Measurements from ENCODE around the gene IFFO2.

The IFFO2 gene

DNA sequence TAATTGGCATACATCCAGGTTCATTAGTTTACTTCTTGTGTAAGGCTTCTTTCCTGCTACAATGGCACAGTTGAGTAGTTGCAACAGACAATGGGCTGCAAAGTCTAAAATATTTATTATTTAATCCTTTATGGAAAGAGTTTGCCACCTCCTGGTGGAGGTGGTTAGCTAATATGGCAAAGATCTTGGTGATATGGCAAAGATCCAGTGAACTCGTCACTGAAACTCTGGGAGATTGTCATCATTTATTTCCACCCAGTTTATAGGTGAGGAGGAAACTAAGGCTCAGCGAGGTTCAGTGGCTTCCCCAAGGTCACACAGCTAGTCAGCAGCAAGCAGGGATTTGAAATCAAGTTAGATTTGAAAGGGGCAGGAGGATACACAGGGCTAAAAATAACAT is 16.1 kb upstream of the IFFO2 start:
- Histone ChIP-seq H3K4me3 (no peak overlapping the region), H3K36me3 (no peaks in the 10 kb centered on the region), H3K27ac (no peak overlapping the region), H3K4me1 (peaks cover 0 to 9% (median 1%) of the 10 kb centered on the region in 4 donors), H3K27me3 (no peaks in the 10 kb centered on the region), H3K9me3 (no peaks in the 10 kb centered on the region)
- peak in 1 of 2 donors; percentile 15 for DNase-seq
- TF ChIP-seq, protein P1, sequence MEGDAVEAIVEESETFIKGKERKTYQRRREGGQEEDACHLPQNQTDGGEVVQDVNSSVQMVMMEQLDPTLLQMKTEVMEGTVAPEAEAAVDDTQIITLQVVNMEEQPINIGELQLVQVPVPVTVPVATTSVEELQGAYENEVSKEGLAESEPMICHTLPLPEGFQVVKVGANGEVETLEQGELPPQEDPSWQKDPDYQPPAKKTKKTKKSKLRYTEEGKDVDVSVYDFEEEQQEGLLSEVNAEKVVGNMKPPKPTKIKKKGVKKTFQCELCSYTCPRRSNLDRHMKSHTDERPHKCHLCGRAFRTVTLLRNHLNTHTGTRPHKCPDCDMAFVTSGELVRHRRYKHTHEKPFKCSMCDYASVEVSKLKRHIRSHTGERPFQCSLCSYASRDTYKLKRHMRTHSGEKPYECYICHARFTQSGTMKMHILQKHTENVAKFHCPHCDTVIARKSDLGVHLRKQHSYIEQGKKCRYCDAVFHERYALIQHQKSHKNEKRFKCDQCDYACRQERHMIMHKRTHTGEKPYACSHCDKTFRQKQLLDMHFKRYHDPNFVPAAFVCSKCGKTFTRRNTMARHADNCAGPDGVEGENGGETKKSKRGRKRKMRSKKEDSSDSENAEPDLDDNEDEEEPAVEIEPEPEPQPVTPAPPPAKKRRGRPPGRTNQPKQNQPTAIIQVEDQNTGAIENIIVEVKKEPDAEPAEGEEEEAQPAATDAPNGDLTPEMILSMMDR (IDR thresholded peaks at IDR 0.05) = peak; percentile 45 to 65
- intact Hi-C loops (cut with DNase I; ENCODE audit: low total_unique reads) = no loop called here

DNA sequence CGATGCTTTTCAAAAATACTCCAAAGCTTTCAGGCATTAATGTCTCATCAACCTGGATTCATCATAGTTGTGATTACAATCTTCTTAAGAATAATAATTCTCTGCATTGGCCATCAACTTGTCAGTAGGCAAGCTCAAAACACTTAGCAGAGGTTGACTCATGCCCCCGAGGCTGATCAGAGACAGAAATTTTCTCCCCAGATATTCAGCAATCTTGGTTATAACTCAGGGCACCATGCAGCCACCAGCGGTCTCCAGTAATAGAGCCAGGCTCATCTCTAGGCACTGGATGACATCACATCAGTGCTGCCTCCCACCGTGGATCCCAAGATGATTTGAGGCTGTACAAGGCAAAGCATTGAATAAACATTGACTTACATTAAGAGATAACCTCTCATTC is 14.3 kb upstream of the IFFO2 start:
- no peaks in the 10 kb centered on the region for H3K27me3 ChIP-seq
- H3K36me3 ChIP-seq = no peaks in the 10 kb centered on the region
- peaks cover 0 to 9% (median 1%) of the 10 kb centered on the region in 4 donors for H3K4me1 ChIP-seq
- H3K27ac ChIP-seq = no peak overlapping the region
- H3K9me3 ChIP-seq = no peaks in the 10 kb centered on the region
- TF ChIP-seq, protein P1 (IDR thresholded peaks at IDR 0.05) = no peak
- DNase-seq = peak in 1 of 2 donors; percentile 11
- intact Hi-C loops (cut with DNase I; ENCODE audit: low total_unique reads) = no loop called here
- no peak overlapping the region for H3K4me3 ChIP-seq

DNA sequence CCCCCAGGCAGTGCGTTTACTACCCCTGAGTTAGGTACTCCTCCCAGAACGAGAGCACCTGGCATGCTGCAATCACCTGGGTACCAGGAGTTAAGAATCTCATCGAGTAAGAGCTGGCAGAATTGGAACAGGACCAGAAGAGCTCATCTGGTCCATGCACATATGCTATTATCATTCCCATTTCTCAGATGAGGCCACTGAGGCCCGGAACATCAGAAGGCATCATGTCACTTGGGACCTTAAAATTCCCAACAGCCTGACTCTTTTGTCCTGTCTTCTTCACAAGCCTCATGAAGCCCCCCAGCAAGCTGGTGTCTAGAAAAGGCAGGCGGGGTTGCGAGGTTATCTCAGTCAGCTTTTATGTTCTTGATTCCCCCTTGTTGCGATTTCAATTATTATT is 13.9 kb upstream of the IFFO2 start:
- H3K9me3 ChIP-seq = no peaks in the 10 kb centered on the region
- no peak overlapping the region for H3K4me3 ChIP-seq
- intact Hi-C loops (cut with DNase I; ENCODE audit: low total_unique reads) = no loop called here
- TF ChIP-seq, protein P1 (IDR thresholded peaks at IDR 0.05) = no peak
- no peaks in the 10 kb centered on the region for H3K36me3 ChIP-seq
- H3K27me3 ChIP-seq = no peaks in the 10 kb centered on the region
- peaks cover 0 to 9% (median 1%) of the 10 kb centered on the region in 4 donors for H3K4me1 ChIP-seq
- peak in 1 of 2 donors; percentile 34 for DNase-seq
- H3K27ac ChIP-seq = no peak overlapping the region

DNA sequence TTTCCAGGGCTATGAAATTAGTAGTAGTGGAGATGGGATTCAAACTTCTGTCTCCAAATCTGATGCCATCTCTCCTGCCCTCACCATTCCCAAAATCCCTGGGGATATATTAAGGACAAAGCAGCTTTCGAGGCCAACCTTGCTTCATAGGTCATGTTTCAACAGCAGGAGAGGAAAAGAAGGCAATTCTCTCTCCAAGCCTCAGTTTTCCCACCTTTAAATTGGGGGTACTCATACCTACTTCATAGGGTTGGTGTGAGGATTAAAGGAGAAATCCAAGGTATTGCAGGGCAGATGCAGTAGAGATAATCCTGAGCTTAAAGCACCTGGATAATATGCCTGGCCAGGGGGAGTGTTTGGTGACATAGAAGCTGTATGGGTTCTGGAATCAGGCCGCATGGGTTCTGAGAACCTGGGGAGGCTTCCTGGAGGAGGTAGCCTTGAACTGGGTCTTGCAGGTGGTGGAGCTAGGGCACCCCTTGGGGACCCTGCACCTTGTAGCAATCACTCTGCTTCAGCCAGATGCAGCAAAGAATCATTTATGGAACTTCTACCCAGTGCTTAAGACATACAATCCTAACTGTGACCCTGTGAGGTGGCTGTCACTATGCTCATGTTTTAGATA is 10.7 kb upstream of the IFFO2 start:
- Histone ChIP-seq H3K27ac (no peak overlapping the region), H3K4me1 (peaks cover 0 to 12% (median 8%) of the 10 kb centered on the region in 4 donors), H3K9me3 (no peaks in the 10 kb centered on the region), H3K27me3 (no peaks in the 10 kb centered on the region), H3K36me3 (no peaks in the 10 kb centered on the region), H3K4me3 (no peak overlapping the region)
- TF ChIP-seq, protein P1 (IDR thresholded peaks at IDR 0.05) = no peak
- intact Hi-C loops (cut with DNase I; ENCODE audit: low total_unique reads) = no loop called here
- peak in 1 of 2 donors; percentile 13 for DNase-seq

DNA sequence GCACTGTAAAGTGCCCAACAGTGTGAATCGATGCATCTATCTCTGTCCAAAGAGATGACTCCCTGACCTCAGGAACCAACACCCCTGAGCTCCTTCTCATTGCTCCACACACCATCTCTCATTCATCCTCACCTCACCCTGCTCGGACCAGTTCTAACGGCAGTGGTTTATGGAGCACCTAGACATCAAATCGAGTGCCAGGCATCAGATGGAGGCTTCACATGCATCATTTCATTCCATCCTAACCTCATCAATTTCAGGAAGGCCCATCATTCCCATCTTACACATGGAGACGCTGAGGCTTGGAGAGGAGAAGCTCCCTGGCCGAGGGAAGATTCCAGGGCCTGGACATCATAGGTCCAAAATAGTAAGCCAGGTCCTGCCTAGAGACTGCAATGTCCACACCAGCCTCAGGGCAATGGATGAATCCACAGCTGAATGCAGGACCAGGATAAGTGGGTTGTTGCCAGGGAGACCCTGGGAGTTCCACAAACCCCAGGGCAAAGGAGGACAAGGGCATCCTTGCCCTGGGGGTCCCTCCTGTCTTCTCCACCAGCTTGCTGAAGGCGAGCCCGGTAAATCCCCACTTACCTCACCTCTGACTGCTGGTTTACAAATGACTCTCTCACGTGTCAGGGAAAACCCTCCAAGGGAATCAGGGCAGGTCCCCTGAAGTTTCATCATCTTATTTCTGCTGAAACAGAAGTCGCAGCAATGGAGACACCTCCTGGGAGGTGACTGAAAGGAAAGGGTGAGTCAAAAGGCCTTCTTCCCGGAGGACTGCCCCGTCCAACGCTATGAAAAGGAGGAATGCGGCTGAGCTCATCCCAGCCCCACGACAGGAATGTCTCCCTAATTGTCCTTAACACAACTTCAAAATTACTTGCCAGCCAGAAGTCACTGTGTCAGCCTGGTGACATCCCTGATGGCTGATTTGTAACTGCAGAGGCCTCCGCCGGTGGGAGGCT is 9.0 kb upstream of the IFFO2 start:
- Histone ChIP-seq H3K4me1 (peaks cover 0 to 15% (median 12%) of the 10 kb centered on the region in 4 donors), H3K4me3 (no peak overlapping the region), H3K9me3 (no peaks in the 10 kb centered on the region), H3K36me3 (no peaks in the 10 kb centered on the region), H3K27me3 (no peaks in the 10 kb centered on the region), H3K27ac (no peak overlapping the region)
- intact Hi-C loops (cut with DNase I; ENCODE audit: low total_unique reads) = no loop called here
- peak in 1 of 2 donors; percentile 41 for DNase-seq
- TF ChIP-seq, protein P1 (IDR thresholded peaks at IDR 0.05) = no peak
